ENCODE data around the gene SND1.

SND1 gene

DNA sequence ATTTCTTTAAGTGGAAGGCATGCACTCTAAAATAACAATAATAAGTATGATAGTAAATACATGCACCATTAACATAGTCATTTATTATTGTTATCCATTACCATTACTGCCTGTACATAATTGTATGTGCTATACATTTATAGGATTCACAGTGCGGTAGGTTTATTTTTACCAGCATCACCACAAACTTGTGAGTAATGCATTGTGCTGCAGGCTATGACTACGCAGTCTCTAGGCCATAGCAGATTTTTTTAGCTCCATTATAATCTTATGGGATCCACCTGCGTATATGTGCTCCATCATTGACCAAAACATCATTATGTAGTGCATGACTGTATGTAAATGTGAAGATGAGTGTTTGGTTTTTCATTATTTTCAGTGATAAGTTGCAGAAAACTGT lies 219.2 kb downstream of the SND1 start:
- DNase-seq (ENCODE audit: low read depth), result no peak

DNA sequence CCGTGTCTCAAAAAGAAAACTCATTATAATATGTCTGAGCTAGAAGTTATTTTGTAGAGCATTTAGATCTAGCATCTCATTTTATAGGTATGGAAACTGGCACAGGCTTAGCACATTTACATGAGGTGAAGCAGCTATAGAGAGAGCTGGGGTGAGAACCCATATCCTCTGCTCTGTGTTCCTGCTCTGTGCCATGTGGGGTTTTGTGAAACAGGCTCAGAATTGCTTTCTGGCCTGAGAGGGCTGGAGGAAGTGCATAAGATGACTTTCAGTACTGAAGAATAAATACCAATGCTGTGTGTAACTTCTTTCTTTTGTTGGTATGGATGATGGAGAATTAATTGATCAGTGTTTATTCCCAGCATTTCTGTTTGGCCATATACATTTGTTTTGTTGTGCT lies 220.1 kb downstream of the SND1 start:
- DNase-seq (ENCODE audit: low read depth), result no peak

- DNase-seq (ENCODE audit: low read depth), result no peak
These were observed 221.2 kb downstream of the SND1 start for GRCh38 chr7:127873151-127873550.

- no peak for DNase-seq (ENCODE audit: low read depth)
These were observed 222.0 kb downstream of the SND1 start for GRCh38 chr7:127873715-127874636.

- DNase-seq (ENCODE audit: low read depth), result no peak
These were observed 223.1 kb downstream of the SND1 start for GRCh38 chr7:127874951-127875608.

- no peak for DNase-seq (ENCODE audit: low read depth)
These were observed 224.4 kb downstream of the SND1 start for GRCh38 chr7:127876393-127876792.

DNA sequence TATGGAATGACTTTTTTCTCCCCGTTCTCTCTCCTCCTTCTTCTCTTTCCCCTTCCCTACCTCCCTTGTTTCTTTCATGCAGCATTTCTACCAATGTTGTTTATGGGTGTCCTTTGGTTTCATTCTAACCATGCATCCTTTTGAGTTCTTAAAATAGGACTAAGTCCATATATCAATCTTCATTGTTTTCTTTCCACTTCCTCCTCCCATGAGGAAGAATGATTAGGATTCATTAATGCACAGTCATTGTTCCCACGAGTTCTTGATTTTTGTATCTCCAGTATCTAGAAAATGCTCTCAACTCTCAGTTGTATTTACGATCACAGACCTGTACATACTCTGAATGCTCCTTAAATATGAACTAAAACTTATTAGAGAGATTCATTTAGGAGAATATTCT lies 226.0 kb downstream of the SND1 start:
- DNase-seq (ENCODE audit: low read depth), result no peak

GRCh38 chr7:127878791-127879190 lies 226.8 kb downstream of the SND1 start:
- no peak for DNase-seq (ENCODE audit: low read depth)

DNA sequence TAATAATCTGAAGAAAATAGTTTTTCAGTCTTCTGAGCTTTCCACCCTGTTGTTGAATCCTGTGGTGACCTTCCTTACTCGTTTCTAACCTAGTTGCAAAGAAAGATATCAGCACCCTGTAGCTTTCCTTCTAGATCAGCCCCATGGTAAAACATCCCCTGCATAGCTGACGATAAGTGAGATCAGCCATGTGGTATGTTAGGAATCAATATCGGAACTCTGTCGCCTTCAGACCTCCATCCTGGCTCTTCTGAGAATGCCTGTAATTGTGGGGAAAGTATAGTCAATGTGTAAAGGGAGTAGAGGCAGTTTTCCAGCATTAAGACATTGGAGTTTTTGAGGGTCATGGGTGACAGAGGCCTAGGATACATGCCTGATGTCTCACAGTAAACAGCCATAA lies 227.4 kb downstream of the SND1 start:
- DNase-seq (ENCODE audit: low read depth), result no peak

DNA sequence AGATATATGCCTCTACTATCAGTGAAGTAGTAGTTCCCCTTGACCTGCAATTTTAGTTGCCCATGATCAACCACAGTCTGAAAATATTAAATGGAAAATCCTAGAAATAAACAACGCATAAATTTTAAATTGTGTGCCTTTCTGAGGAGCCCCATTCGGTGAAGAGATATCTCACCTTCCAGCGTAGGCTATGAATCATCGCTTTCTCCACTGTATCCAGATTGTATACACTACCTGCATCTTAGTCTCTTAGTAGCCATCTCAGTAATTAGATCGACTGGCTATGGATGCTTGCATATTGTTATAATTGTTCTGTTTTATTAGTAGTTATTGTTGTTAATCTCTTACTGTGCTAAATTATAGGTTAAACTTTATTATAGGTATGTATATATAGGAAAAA lies 227.9 kb downstream of the SND1 start:
- no peak for DNase-seq (ENCODE audit: low read depth)

DNA sequence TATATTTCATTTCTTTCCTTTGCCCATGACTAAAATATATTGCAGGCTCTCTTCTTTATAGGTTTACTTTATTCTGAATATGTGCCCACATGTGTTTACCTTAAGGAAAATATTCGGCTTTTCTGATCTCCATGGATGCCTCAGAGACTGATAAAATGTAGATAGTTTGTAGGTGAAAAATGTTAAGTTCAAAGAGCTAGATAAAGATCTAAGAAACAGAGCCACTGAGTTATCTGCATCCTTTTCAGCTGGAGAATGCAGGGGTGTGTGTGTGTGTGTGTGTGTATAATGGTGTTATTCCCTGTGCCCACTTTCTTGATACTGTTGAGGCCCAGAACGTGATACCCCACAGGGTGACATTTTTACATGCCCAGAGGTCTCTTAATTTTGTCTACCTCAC lies 228.5 kb downstream of the SND1 start:
- DNase-seq (ENCODE audit: low read depth), result no peak

DNA sequence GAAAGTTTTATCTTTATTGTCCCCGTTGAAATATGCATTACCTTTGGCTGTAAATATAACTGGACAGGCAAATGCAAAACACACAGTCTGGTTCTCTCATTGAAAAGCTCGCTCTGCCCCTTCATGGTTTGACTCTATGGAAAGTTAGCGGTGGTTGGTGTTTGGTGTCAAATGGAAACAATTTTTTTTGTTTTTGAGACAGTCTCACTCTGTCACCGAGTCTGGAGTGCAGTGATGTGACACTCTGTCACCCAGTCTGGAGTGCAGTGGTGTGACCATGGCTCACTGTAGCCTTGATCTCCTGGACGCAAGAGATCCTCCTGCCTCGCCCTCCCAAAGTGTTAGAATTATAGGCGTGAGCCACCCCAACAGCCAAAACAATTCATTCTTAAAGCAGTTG lies 229.6 kb downstream of the SND1 start:
- no peak for DNase-seq (ENCODE audit: low read depth)

DNA sequence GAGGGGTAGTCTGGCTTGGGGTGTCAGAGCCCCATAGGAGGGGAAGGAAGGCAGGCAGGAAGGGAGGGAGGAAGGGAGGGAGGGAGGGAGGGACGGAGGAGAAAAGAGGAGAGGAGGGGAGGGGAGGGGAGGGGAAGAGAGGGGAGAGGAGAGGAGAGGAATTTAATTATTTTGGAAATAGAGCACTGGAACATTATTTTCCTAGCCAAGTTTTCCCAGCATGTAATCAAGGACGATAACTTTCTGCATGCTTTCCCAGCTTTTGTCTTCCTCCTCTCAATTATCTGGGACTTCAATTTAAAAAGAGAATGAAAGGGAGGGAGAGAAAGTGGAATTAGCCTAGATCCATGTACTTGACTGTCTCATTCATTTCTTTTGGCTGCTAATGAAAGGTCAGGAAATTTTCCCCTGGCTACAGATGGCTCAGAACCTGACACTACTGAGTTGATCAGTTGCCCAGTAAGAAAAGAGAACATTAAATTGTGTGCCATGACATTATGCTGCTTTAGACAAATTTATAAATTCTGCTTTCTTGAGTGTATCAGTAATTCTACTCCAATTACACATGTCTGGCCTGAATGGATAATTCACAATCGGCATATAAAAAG lies 230.4 kb downstream of the SND1 start:
- DNase-seq (ENCODE audit: low read depth), result no peak

- DNase-seq (ENCODE audit: low read depth), result no peak
These were observed 232.1 kb downstream of the SND1 start for GRCh38 chr7:127884066-127884559.

DNA sequence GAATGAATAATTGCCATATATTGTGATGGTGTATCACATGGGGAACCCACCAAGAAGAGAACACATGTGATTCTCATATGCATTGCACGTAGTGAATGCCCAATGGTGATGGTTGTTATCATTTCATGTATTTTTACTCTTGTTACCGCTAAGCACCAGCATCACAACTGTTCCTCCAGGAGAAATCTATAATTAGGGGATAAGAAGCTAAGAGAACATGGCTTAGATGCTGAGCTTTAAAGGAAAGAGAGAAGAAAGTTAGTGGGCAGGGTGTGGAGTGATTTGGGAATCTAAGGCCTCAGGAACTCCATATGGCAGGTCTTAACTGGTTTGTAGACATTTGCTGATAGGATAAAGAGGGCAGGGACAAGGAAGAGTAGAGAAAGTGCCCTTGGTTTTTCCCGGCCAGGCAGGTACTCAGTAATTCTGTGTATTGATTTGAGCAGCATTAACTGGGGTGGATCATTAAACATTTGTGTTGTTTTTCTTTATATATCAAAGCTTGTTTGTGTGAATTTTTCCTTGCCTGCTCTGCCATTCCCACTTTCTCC lies 233.3 kb downstream of the SND1 start:
- no peak for DNase-seq (ENCODE audit: low read depth)

DNA sequence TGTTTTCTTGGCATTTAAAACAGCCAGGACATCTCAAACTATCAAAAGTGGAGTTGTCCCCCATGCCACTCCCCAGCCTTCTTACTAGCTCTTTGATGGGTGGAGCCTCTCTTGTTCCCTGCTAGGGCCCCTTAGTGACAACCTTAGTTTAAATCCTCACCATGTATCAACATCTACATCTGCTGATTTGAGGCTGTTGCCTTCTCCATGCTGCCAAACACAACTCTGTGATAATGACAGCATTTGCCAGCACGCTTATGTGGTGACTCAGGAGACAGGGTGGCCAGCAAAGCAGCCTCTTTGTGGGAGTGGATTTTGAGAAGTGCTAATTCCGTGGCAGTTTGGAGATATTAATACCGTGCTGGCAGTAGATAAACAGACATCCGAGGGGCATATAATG lies 233.8 kb downstream of the SND1 start:
- DNase-seq (ENCODE audit: low read depth), result peak; percentile 24

- no peak for DNase-seq (ENCODE audit: low read depth)
These were observed 234.3 kb downstream of the SND1 start for GRCh38 chr7:127886248-127886647.

- DNase-seq (ENCODE audit: low read depth), result no peak
These were observed 235.1 kb downstream of the SND1 start for GRCh38 chr7:127887096-127887495.

- DNase-seq (ENCODE audit: low read depth), result no peak
These were observed 235.6 kb downstream of the SND1 start for GRCh38 chr7:127887631-127888030.

GRCh38 chr7:127888411-127888810 lies 236.4 kb downstream of the SND1 start:
- no peak for DNase-seq (ENCODE audit: low read depth)

DNA sequence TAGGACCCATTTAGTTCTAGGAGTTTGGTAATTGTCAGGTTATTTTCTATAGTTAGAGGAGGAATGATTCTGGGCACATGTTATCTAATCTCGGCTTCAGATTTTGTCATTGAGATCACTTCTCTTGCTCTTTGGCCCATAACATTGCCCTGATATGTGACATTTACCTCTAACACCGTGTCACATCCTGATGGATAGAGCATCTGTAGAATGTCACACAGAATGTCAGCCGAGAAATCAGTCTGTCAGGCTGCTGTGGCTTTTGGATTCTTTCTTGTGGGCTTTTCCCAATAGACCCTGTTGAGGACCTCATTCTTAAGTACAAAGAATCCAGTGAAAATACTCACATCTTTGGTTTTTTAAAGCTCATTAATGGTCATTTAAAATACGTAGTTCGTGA lies 236.8 kb downstream of the SND1 start:
- no peak for DNase-seq (ENCODE audit: low read depth)

GRCh38 chr7:127889677-127890076 lies 237.7 kb downstream of the SND1 start:
- no peak for DNase-seq (ENCODE audit: low read depth)

GRCh38 chr7:127890726-127891125 lies 238.7 kb downstream of the SND1 start:
- DNase-seq (ENCODE audit: low read depth), result no peak

Measured in HS-27A (cell line).